T-cell (primary cell): ENCODE results near the gene LZTFL1. TPM values are rescaled to one million over a fixed set of nuclear protein-coding genes. Genes with fewer than 3 reads are reported as not detected.

Source experiments
- ATAC-seq, 4 experiments: fragments of 200-7000 bp in 3 of 4; fragments of 150-1000 bp in 1 of 4; cut with Tn5 transposase; replicated peaks in 1 of 4; 1 replicate in 3 of 4; 2 replicates in 1 of 4; pipeline ENCODE4 v1.10.0; 2021; ENCODE audit warnings: moderate library complexity in 3 of 4, mild to moderate bottlenecking in 2 of 4, moderate number of reproducible peaks in 1 of 4
- CTCF ChIA-PET, 2 donors: fragments of 300-600 bp; sonication (Branson Sonifier 250); formaldehyde crosslinking; loops; one replicate each; lab custom pipeline; 2022; ENCODE audit warnings: antibody characterized with exemption in 2 of 2; lab: Charles Lee
- POLR2A ChIA-PET, 2 donors: fragments of 300-600 bp; sonication (Branson Sonifier 250); formaldehyde crosslinking; loops; one replicate each; lab custom pipeline; 2022; ENCODE audit warnings: antibody characterized with exemption in 2 of 2; lab: Charles Lee
- DNase-seq, 35 experiments: peaks; one replicate each; pipeline versions ENCODE4 v3.0.0 to v3.0.0-alpha.2; 2013 to 2023
- H3K27ac ChIP-seq: one replicate; pipeline ENCODE4 v1.5.1; 2013; ENCODE audit warnings: low read length
- H3K27me3 ChIP-seq, 2 experiments: replicated peaks in 1 of 2; 1 replicate in 1 of 2; 2 replicates in 1 of 2; pipeline versions ENCODE4 v1.6.1 to v1.7.0; 2013; ENCODE audit warnings: low read length in 1 of 2, mixed read lengths in 1 of 2; ENCODE audit not compliant: control insufficient read depth in 2 of 2, insufficient read depth in 2 of 2; ENCODE audit errors: extremely low read depth in 1 of 2
- H3K36me3 ChIP-seq, 2 donors: 1 replicate in 1 of 2; 2 replicates in 1 of 2; pipeline versions ENCODE4 v1.6.1 to v1.7.0; 2013; ENCODE audit warnings: low read length in 1 of 2; ENCODE audit not compliant: control insufficient read depth in 2 of 2, insufficient read depth in 1 of 2; ENCODE audit errors: extremely low read depth in 1 of 2
- H3K4me1 ChIP-seq, 2 experiments: 1 replicate in 1 of 2; 2 replicates in 1 of 2; pipeline versions ENCODE4 v1.6.1 to v1.7.0; 2013; ENCODE audit warnings: low read length in 2 of 2, mixed read lengths in 1 of 2; ENCODE audit not compliant: insufficient read depth in 2 of 2, control insufficient read depth in 1 of 2; ENCODE audit errors: extremely low read depth in 1 of 2
- H3K4me3 ChIP-seq, 2 donors: 1 replicate in 1 of 2; 2 replicates in 1 of 2; pipeline versions ENCODE4 v1.5.1 to v1.7.0; 2013; ENCODE audit warnings: mild to moderate bottlenecking in 2 of 2, low read length in 1 of 2, moderate library complexity in 1 of 2; ENCODE audit not compliant: control insufficient read depth in 1 of 2; ENCODE audit errors: extremely low read depth in 1 of 2
- H3K9me3 ChIP-seq: 2 replicates; pipeline ENCODE4 v1.7.0; 2013
- H3K27ac Mint-ChIP-seq, 2 donors: one replicate each; pipeline ENCODE4 v1.8.0; 2020 to 2021; ENCODE audit warnings: mild to moderate bottlenecking in 2 of 2, mixed read lengths in 2 of 2
- H3K27me3 Mint-ChIP-seq, 2 donors: one replicate each; pipeline ENCODE4 v1.8.0; 2021 to 2022; ENCODE audit warnings: mixed read lengths in 2 of 2
- H3K36me3 Mint-ChIP-seq: one replicate; pipeline ENCODE4 v1.8.0; 2021; ENCODE audit warnings: mixed read lengths
- H3K4me1 Mint-ChIP-seq, 3 donors: one replicate each; pipeline ENCODE4 v1.8.0; 2020 to 2022; ENCODE audit warnings: mixed read lengths in 3 of 3, mild to moderate bottlenecking in 1 of 3
- H3K4me3 Mint-ChIP-seq, 3 donors: one replicate each; pipeline ENCODE4 v1.8.0; 2020 to 2022; ENCODE audit warnings: mild to moderate bottlenecking in 3 of 3, mixed read lengths in 3 of 3, moderate library complexity in 3 of 3
- H3K9me3 Mint-ChIP-seq, 3 donors: one replicate each; pipeline ENCODE4 v1.8.0; 2020 to 2022; ENCODE audit warnings: mixed read lengths in 3 of 3
- WGBS: methylation state at CpG from one replicate; pipeline ENCODE4 v1.1.5; 2013; ENCODE audit warnings: missing lambda C conversion rate; ENCODE audit not compliant: insufficient coverage; 5-methylcytosine and 5-hydroxymethylcytosine counted together
- total RNA-seq, 35 experiments: library from RNA in 6 of 35; stranded (reverse) in 6 of 35; fragments of 120-200 nt in 1 of 35; gene quantifications; one replicate each; pipeline versions ENCODE4 v1.2.1 to v1.2.4 and lab custom pipeline; 2013 to 2026

LZTFL1 gene
- total RNA-seq, 5 donors from 2014 or later (not counting 1 experiment from before 2014, with no cell fraction given): 8.5 to 12.0 (median 11.1) TPM

DNA sequence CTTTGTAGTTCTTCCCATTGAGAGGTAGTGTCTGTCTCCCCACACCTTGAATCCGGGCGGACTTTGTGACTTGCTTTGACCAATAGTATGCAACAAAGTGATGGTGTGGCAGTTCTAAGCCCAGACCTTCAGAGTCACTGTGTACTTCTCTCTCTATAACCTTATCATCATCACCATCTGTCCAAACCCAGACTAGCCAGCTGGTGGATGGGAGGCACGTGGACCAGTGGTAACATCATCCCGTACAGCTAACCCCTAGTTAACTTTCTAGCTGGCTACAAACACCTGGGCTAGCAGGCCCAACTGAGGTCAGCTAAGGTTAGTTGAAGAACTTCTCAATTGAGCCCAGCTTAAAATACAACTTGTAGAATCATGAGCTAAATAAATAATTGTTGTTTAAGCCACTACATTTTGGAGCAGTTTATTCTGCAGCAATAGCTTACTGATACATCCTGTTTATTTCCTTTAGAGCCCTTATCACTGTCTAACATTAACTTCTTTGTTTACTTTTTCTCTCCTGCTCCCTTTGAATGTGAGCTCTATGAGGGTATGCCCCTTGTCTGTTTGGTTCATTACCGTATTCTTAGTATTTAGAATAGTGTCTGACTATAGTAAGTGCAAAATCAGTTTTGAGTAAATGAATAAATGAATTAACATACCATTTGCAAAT, 32.9 kb upstream of the LZTFL1 start:
- no peaks in the 10 kb centered on the region for H3K36me3 ChIP-seq
- no peak for ATAC-seq
- no peak overlapping the region for H3K4me3 ChIP-seq
- Mint-ChIP-seq H3K4me1 (peaks cover 36 to 42% (median 40%) of the 10 kb centered on the region in 3 donors), H3K4me3 (no peak overlapping the region), H3K27ac (no peak overlapping the region), H3K9me3 (peaks cover 2 to 5% (median 5%) of the 10 kb centered on the region in 3 donors), H3K36me3 (no peaks in the 10 kb centered on the region), H3K27me3 (peaks cover 3 to 4% of the 10 kb centered on the region in 2 donors)
- WGBS: 67% methylated on average over 1 of the region's 5 CpGs
- CTCF ChIA-PET: no interaction called here
- no peak for DNase-seq
- no peaks in the 10 kb centered on the region for H3K9me3 ChIP-seq
- peaks cover 18 to 23% of the 10 kb centered on the region in 2 experiments for H3K4me1 ChIP-seq
- H3K27ac ChIP-seq: no peak overlapping the region
- H3K27me3 ChIP-seq: peaks cover 0 to 18% of the 10 kb centered on the region in 2 experiments
- POLR2A ChIA-PET: interaction anchor here (0.6 to 0.7 kb wide), 2 partner anchors 38 to 51 kb away, joined by 3 to 5 read pairs; no protein-coding TSS in a partner anchor

DNA sequence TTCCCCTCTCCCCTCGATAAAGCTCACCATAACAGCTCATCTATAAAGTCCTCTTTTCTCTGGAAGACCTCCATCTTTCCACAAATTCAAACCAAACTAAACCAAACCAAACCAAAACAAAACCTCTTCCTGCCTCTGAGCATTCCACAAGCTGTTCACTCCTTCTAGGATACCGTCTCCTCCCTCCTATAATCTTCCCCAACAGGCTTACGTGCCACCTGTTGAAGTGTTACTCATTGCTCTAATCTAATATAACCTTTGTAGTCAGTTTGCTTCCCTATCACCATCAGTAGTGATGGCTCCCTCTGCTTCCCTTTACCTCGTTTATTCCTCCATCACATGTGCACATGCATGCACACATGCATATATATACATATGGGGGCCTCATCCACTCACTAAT, 31.7 kb upstream of the LZTFL1 start:
- H3K27ac Mint-ChIP-seq: no peak overlapping the region
- H3K9me3 Mint-ChIP-seq: peaks cover 2 to 5% (median 5%) of the 10 kb centered on the region in 3 donors
- H3K9me3 ChIP-seq: no peaks in the 10 kb centered on the region
- H3K27me3 Mint-ChIP-seq: peaks cover 3 to 4% of the 10 kb centered on the region in 2 donors
- no peaks in the 10 kb centered on the region for H3K36me3 ChIP-seq
- no peak overlapping the region for H3K4me3 ChIP-seq
- H3K4me3 Mint-ChIP-seq: no peak overlapping the region
- ChIA-PET CTCF (no interaction called here), POLR2A (no interaction called here)
- ATAC-seq (no peak), DNase-seq (no peak)
- H3K36me3 Mint-ChIP-seq: no peaks in the 10 kb centered on the region
- H3K27ac ChIP-seq: no peak overlapping the region
- peaks cover 0 to 18% of the 10 kb centered on the region in 2 experiments for H3K27me3 ChIP-seq
- H3K4me1 ChIP-seq: peaks cover 29 to 32% of the 10 kb centered on the region in 2 experiments
- peaks cover 42 to 54% (median 45%) of the 10 kb centered on the region in 3 donors for H3K4me1 Mint-ChIP-seq
- WGBS: 57% methylated on average over 1 of the region's 4 CpGs

DNA sequence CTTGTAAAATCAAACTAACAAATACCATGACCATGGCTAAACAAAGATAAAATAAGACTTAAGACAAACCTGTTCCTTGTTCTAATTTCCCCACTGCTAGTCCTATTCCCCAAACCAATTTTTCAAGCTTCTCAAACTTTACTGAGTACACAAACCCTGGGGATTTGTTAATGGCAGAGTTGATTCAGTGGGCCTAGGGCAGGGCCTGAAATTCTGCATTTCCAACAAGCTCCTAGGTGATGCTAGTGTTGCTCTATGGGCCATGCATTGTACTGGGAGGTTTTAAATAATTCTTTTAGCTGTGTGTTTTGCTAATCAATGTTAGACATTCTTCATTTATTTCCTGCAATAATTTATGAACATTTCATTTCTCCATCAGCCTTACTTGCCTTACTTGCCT, 31.1 kb upstream of the LZTFL1 start:
- H3K27ac Mint-ChIP-seq: no peak overlapping the region
- Histone ChIP-seq H3K4me1 (peaks cover 29 to 34% of the 10 kb centered on the region in 2 experiments), H3K9me3 (no peaks in the 10 kb centered on the region), H3K4me3 (no peak overlapping the region), H3K27me3 (peaks cover 0 to 18% of the 10 kb centered on the region in 2 experiments), H3K27ac (no peak overlapping the region), H3K36me3 (no peaks in the 10 kb centered on the region)
- no peak for ATAC-seq
- peaks cover 45 to 56% (median 45%) of the 10 kb centered on the region in 3 donors for H3K4me1 Mint-ChIP-seq
- no peak overlapping the region for H3K4me3 Mint-ChIP-seq
- H3K27me3 Mint-ChIP-seq: peaks cover 3 to 4% of the 10 kb centered on the region in 2 donors
- H3K9me3 Mint-ChIP-seq: peaks cover 2 to 5% (median 5%) of the 10 kb centered on the region in 3 donors
- DNase-seq: no peak
- ChIA-PET POLR2A (no interaction called here), CTCF (no interaction called here)
- H3K36me3 Mint-ChIP-seq: no peaks in the 10 kb centered on the region

DNA sequence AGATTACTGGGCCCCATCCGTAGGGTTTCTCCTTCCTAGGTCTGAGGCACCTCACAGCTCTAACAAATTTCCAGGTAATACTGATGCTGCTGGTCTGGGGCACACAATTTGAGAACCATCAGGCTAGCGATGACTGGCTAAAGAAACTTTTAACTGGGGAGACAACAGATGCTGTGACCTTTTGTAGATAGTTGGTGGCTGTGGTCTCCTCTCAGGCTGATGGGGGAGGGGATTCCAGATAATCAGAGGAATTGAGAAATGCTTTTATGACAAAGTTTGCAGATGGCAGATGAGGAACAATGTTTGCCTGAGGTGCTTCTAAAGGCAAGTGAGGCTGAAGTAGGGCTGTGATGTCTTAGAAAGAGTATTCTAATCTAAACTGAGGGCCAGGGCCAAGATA, 30.6 kb upstream of the LZTFL1 start:
- Mint-ChIP-seq H3K27me3 (peaks cover 3 to 4% of the 10 kb centered on the region in 2 donors), H3K4me1 (peaks cover 45 to 56% (median 45%) of the 10 kb centered on the region in 3 donors), H3K36me3 (no peaks in the 10 kb centered on the region), H3K27ac (no peak overlapping the region), H3K4me3 (no peak overlapping the region), H3K9me3 (peaks cover 2 to 5% (median 5%) of the 10 kb centered on the region in 3 donors)
- H3K4me3 ChIP-seq: no peak overlapping the region
- ChIA-PET CTCF (no interaction called here), POLR2A (interaction anchor here in 1 of 2 donors (0.8 kb wide), 1 partner anchor 15 kb away, joined by 4 read pairs; no protein-coding TSS in a partner anchor)
- no peak for DNase-seq
- H3K27ac ChIP-seq: no peak overlapping the region
- WGBS: no CpG with 5 or more reads among the region's 2 CpGs
- no peak for ATAC-seq
- no peaks in the 10 kb centered on the region for H3K9me3 ChIP-seq
- H3K36me3 ChIP-seq: no peaks in the 10 kb centered on the region
- peaks cover 0 to 18% of the 10 kb centered on the region in 2 experiments for H3K27me3 ChIP-seq
- H3K4me1 ChIP-seq: peaks cover 29 to 34% of the 10 kb centered on the region in 2 experiments

DNA sequence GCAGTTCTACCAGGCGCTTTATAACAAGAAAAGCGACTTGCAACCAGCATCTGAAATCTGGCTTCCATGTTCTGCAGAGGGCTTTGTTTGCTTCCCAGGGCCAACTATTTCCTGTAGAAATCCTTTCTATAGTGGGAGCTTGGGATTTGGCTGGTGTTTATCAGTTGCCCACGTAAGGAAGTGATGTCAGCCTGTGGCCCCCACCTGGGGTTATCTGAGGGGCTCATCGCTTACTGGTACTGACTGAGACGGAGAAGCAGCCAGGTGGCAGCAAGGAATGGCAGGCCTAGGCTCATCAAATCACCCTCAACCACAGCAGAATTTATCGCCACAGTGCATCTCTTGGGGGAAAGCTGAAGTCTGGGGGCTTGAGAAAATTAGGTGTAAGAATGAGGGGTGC, 29.9 kb upstream of the LZTFL1 start:
- ATAC-seq (no peak), DNase-seq (no peak)
- no peak overlapping the region for H3K4me3 ChIP-seq
- POLR2A ChIA-PET: interaction anchor here in 1 of 2 donors (0.8 kb wide), 1 partner anchor 16 kb away, joined by 4 read pairs; no protein-coding TSS in a partner anchor
- no peak overlapping the region for H3K4me3 Mint-ChIP-seq
- peaks cover 2 to 5% (median 5%) of the 10 kb centered on the region in 3 donors for H3K9me3 Mint-ChIP-seq
- WGBS: no CpG with 5 or more reads among the region's 6 CpGs
- H3K4me1 ChIP-seq: peaks cover 29 to 34% of the 10 kb centered on the region in 2 experiments
- H3K27ac ChIP-seq: no peak overlapping the region
- peaks cover 0 to 18% of the 10 kb centered on the region in 2 experiments for H3K27me3 ChIP-seq
- no peaks in the 10 kb centered on the region for H3K36me3 Mint-ChIP-seq
- no peaks in the 10 kb centered on the region for H3K36me3 ChIP-seq
- CTCF ChIA-PET: interaction anchor here in 1 of 2 donors (0.5 kb wide), 1 partner anchor 501 kb away, joined by 5 read pairs; no protein-coding TSS in a partner anchor
- peaks cover 3 to 8% of the 10 kb centered on the region in 2 donors for H3K27me3 Mint-ChIP-seq
- H3K4me1 Mint-ChIP-seq: peaks cover 45 to 61% (median 49%) of the 10 kb centered on the region in 3 donors
- no peak overlapping the region for H3K27ac Mint-ChIP-seq
- no peaks in the 10 kb centered on the region for H3K9me3 ChIP-seq

DNA sequence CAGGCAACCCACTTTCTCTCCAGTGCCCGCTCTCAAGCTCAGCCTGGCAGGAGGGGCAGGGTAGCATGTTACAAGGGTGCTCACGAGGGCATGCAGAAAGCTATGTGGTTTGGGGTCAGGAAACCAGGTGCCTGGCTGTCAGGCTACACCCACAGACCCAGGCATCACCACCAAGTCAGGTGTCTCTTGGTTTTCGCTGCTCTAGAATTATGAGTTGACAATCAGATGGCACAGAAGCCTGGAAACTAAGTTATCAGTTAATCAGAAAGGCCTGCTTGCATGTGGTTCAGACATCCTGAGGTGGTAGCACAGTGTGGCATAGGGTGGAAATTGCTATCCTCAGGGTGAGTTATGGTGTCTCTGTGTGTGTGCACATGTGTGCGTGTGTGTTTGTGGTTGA, 28.2 kb upstream of the LZTFL1 start:
- no peak overlapping the region for H3K27ac ChIP-seq
- Mint-ChIP-seq H3K36me3 (no peaks in the 10 kb centered on the region), H3K27ac (peak overlapping the region; percentile 36 to 37), H3K4me3 (peak overlapping the region in 1 of 3 donors; percentile 68), H3K27me3 (peaks cover 3 to 8% of the 10 kb centered on the region in 2 donors), H3K9me3 (peaks cover 2 to 5% (median 5%) of the 10 kb centered on the region in 3 donors), H3K4me1 (peaks cover 56 to 68% (median 56%) of the 10 kb centered on the region in 3 donors)
- H3K36me3 ChIP-seq: no peaks in the 10 kb centered on the region
- H3K27me3 ChIP-seq: peaks cover 0 to 14% of the 10 kb centered on the region in 2 experiments
- 0% methylated on average over 1 of the region's 4 CpGs for WGBS
- CTCF ChIA-PET: no interaction called here
- H3K4me3 ChIP-seq: no peak overlapping the region
- ATAC-seq (peak; percentile 92 to 95 (median 95)), DNase-seq (peak; percentile 34 to 88 (median 73))
- no peaks in the 10 kb centered on the region for H3K9me3 ChIP-seq
- peaks cover 29 to 39% of the 10 kb centered on the region in 2 experiments for H3K4me1 ChIP-seq
- POLR2A ChIA-PET: no interaction called here
